ENCODE results near the gene ZBTB2. TPM values are rescaled to one million over a fixed set of nuclear protein-coding genes. Genes with fewer than 3 reads are reported as not detected.

Gene ZBTB2
- polyA plus RNA-seq, 3 donors, result 7.2 to 14.0 (median 9.6) TPM

- Mint-ChIP-seq H3K9me3 (no peaks in the 10 kb centered on the region), H3K27me3 (ENCODE audit: low read depth in 3 of 3) (no peaks in the 10 kb centered on the region), H3K4me1 (peaks cover 10% of the 10 kb centered on the region), H3K27ac (no peak overlapping the region), H3K36me3 (peaks cover 23 to 49% of the 10 kb centered on the region in 2 donors), H3K4me3 (no peak overlapping the region)
- Histone ChIP-seq H3K9ac (ENCODE audit: insufficient read depth, low read length, poor library complexity, severe bottlenecking) (no peak overlapping the region), H3K4me1 (ENCODE audit: control insufficient read depth in 1 of 2, insufficient read depth in 2 of 2, low read length in 2 of 2) (no peaks in the 10 kb centered on the region), H3K4me2 (replicated peaks; ENCODE audit: extremely low read depth, low read length, poor library complexity, severe bottlenecking) (no peak overlapping the region), H3K27ac (ENCODE audit: low read depth in 1 of 2, low read length in 2 of 2) (no peak overlapping the region), H3K36me3 (replicated peaks in 1 of 2; ENCODE audit: control insufficient read depth in 1 of 2, insufficient read depth in 2 of 2, low read length in 2 of 2) (peaks cover 20 to 56% of the 10 kb centered on the region in 2 donors), H3K79me2 (ENCODE audit: insufficient read depth, low read length) (peaks cover 58% of the 10 kb centered on the region), H3K9me3 (replicated peaks in 1 of 2; ENCODE audit: control insufficient read depth in 1 of 2, insufficient read depth in 1 of 2, low read length in 2 of 2) (no peaks in the 10 kb centered on the region), H3K4me3 (replicated peaks in 1 of 3; ENCODE audit: low read depth in 2 of 3, low read length in 3 of 3) (no peak overlapping the region), H2AFZ (ENCODE audit: insufficient read depth, low read depth, low read length, poor library complexity, severe bottlenecking) (no peak overlapping the region), H4K20me1 (ENCODE audit: insufficient read depth, low read length) (peaks cover 14% of the 10 kb centered on the region), H3K27me3 (ENCODE audit: control insufficient read depth in 2 of 2, insufficient read depth in 2 of 2, low read length in 2 of 2) (no peaks in the 10 kb centered on the region)
- TF ChIP-seq, protein P1, sequence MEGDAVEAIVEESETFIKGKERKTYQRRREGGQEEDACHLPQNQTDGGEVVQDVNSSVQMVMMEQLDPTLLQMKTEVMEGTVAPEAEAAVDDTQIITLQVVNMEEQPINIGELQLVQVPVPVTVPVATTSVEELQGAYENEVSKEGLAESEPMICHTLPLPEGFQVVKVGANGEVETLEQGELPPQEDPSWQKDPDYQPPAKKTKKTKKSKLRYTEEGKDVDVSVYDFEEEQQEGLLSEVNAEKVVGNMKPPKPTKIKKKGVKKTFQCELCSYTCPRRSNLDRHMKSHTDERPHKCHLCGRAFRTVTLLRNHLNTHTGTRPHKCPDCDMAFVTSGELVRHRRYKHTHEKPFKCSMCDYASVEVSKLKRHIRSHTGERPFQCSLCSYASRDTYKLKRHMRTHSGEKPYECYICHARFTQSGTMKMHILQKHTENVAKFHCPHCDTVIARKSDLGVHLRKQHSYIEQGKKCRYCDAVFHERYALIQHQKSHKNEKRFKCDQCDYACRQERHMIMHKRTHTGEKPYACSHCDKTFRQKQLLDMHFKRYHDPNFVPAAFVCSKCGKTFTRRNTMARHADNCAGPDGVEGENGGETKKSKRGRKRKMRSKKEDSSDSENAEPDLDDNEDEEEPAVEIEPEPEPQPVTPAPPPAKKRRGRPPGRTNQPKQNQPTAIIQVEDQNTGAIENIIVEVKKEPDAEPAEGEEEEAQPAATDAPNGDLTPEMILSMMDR (IDR thresholded peaks at IDR 0.05), result no peak
- intact Hi-C loops (cut with micrococcal nuclease), result no loop called here
- DNase-seq, result no peak
Measured at GRCh38 chr6:151437401-151437800, 46.0 kb upstream of the ZBTB2 start.

- Histone ChIP-seq H4K20me1 (ENCODE audit: insufficient read depth, low read length) (peaks cover 11% of the 10 kb centered on the region), H3K79me2 (ENCODE audit: insufficient read depth, low read length) (peaks cover 52% of the 10 kb centered on the region), H3K9me3 (replicated peaks in 1 of 2; ENCODE audit: control insufficient read depth in 1 of 2, insufficient read depth in 1 of 2, low read length in 2 of 2) (no peaks in the 10 kb centered on the region), H3K4me2 (replicated peaks; ENCODE audit: extremely low read depth, low read length, poor library complexity, severe bottlenecking) (no peak overlapping the region), H3K27me3 (ENCODE audit: control insufficient read depth in 2 of 2, insufficient read depth in 2 of 2, low read length in 2 of 2) (no peaks in the 10 kb centered on the region), H3K36me3 (replicated peaks in 1 of 2; ENCODE audit: control insufficient read depth in 1 of 2, insufficient read depth in 2 of 2, low read length in 2 of 2) (peaks cover 22 to 57% of the 10 kb centered on the region in 2 donors), H3K9ac (ENCODE audit: insufficient read depth, low read length, poor library complexity, severe bottlenecking) (no peak overlapping the region), H3K4me3 (replicated peaks in 1 of 3; ENCODE audit: low read depth in 2 of 3, low read length in 3 of 3) (no peak overlapping the region), H3K4me1 (ENCODE audit: control insufficient read depth in 1 of 2, insufficient read depth in 2 of 2, low read length in 2 of 2) (no peaks in the 10 kb centered on the region), H3K27ac (ENCODE audit: low read depth in 1 of 2, low read length in 2 of 2) (peak overlapping the region in 1 of 2 donors; percentile 11), H2AFZ (ENCODE audit: insufficient read depth, low read depth, low read length, poor library complexity, severe bottlenecking) (no peak overlapping the region)
- intact Hi-C loops (cut with micrococcal nuclease), result no loop called here
- TF ChIP-seq, protein P1 (IDR thresholded peaks at IDR 0.05), result no peak
- peak overlapping the region in 2 of 7 donors; percentile 57 to 68 for H3K27ac Mint-ChIP-seq
- peaks cover 25 to 51% of the 10 kb centered on the region in 2 donors for H3K36me3 Mint-ChIP-seq
- no peak for DNase-seq
- H3K27me3 Mint-ChIP-seq (ENCODE audit: low read depth in 3 of 3), result no peaks in the 10 kb centered on the region
- H3K4me3 Mint-ChIP-seq, result no peak overlapping the region
- peaks cover 9% of the 10 kb centered on the region for H3K4me1 Mint-ChIP-seq
- H3K9me3 Mint-ChIP-seq, result no peaks in the 10 kb centered on the region
Measured at GRCh38 chr6:151436802-151437201, 45.4 kb upstream of the ZBTB2 start.

Measured in CD14-positive monocyte (primary cell).